GM21619 (cell line): ENCODE data around the gene TRAF2.

Source experiments
- ATAC-seq: cut with Tn5 transposase; IDR thresholded peaks from one replicate; pipeline ENCODE4 v1.9.1; 2021; ENCODE audit not compliant: unreplicated experiment

Gene TRAF2

DNA sequence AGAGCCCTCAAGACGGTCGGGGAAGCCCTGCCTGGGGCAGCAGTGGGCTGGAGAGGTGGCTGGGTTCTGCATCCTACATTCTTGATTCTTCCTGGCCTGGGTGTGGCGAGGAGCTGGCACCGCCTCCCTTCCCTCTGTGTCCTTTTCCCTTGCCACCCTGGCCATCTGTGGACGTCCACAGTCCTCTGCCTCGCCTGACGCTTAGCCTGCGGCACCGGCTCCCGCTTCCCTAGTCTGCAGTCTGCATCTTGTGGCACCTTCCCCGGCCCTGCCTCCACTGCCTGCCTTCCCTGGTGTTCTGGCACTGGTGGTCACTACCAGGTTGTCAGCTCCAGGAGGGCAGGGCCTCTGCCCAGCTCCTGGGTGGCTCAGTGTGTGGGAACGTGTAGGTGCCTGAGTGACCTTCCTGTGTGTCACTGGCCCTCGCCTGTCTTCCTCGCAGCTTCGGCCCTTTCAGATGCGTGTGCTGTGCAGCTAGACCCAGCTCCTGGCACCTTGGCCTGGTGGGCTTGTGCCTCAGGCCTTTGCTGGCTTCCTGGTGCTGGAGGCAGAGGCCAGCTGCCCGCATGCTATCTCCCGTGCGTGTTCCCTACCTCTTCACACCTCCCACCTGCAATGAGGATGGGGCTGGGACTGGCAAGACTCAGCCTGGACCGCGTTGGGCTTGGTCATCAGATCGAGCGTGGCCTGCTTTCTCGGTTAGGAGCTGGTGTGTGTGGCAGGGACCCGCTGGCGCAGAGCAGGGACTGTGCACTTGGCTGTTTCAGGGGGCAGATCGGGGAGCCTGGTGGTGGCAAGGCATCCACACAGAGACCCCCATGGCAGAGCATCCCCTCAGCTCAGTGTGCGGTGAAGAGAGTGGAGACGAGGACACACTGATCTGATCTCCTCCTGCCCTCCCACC is 20.9 kb downstream of the TRAF2 start:
- ATAC-seq = no peak

DNA sequence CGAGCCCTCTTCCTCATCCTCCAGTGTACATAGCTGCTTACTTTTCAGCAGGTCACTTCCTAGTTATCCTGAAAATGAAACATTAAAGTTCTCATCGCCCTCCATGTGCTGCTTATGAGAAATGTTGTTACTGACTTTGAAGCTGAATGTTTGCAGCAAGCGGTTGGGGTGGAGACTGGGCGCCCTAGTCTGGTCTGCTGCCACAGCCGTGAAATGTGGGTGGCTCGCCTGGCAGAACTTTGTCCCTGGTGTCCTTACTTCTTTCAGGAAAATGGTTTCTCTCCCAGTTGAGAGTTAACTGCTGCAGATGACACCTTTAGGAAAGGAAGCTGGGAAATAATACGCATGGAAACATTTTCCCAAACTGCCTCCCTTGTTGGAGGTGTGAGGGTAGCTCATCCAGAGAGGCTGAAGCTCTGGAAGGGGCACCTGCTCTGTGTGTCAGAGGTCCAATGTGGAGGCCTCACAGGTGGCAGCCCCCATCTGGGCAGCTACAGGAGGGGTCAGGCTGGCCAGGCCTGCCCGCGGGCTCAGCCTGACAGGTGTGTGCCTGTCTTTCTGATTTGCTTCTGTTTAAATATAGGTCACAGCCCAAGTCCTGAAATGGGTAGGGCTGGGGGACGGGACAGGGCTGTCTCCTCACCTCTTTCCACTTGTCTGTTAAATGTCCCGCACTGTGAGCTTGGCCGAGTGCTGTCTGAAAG is 24.0 kb downstream of the TRAF2 start:
- ATAC-seq = no peak

DNA sequence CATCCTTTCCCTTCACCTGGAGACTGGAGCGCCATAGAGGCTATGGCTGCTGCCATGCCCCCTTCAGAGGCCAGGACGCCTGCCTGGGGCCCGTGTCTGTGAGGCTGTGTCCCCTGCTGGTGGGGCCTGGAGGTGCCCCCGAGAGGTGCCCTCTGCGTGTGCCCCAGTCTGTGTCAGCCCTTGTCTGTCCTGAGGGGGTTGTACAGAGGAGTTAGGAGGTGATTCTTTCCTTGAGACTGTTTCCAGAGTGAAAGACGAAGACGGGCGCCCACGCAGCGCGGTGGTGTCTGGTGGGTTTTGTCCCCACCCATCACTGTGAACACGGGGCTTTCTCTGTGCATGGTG is 24.6 kb downstream of the TRAF2 start:
- no peak for ATAC-seq

DNA sequence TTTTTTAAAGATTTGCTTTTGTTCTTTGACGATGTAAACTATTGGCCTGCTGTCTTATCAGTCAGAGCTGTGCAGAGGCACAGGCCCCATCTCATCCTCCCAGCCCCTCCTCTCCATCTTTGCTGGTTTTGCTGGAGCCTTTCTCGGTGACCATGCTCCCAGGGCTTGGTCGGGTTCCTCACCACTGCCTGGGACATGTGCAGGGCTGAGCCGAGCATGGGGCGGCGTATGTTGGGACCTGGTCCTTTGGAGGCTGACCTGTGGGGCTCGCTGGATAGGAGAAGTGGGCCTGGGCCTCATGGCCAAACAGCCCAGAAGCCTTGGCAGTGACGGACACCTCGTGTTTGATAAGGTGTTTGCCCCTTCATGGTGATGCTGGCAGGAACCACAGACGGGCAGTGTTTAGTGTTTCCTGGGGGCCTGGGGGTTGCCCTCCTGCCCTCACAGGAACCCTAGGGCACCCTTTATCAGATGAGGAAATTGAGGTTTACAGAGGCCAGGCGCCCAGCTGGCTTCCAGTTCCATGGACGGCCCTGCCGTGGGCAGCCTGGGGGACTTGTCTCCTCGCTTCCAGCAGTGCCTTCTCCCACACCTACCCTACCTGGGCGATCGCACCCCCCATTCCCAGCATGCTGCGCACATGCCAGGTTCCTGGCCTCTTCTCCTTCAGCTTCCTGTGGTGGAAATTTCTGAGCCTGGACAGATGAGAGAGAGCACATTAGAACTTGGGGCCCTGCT is 27.6 kb downstream of the TRAF2 start:
- ATAC-seq = no peak

DNA sequence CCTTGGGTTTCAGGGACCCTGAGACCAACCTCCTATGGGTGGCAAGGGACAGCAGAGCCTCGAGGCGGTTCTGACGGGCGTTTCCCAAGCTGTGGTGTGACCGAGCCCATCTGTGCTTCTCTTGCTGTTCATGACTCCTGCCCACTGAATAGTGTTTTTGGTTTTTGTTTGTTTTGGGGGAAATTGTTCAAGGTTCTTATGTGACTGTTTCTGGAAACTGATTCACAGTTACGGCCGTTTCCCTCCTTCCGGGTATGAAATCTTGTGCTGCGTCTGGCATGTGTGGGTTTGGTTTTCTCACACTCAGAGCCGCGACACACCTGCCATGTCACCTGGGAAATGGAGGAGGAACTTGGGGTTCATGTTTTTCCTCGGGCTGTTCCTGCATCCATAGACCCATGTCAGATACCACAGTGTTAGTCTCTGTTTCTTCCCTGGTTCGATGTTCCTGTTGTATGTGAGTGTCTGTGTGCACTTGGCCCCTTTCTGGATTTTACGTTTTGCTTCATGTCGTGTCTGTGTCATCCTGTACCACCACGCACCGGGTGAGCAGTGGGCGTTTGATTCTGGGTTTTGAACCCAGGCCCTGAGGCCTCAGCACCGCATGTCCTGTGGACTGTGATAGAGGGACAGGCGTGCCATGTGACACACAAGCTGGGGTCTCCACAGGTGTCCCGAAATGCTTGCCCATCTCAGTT is 29.5 kb downstream of the TRAF2 start:
- ATAC-seq = no peak

DNA sequence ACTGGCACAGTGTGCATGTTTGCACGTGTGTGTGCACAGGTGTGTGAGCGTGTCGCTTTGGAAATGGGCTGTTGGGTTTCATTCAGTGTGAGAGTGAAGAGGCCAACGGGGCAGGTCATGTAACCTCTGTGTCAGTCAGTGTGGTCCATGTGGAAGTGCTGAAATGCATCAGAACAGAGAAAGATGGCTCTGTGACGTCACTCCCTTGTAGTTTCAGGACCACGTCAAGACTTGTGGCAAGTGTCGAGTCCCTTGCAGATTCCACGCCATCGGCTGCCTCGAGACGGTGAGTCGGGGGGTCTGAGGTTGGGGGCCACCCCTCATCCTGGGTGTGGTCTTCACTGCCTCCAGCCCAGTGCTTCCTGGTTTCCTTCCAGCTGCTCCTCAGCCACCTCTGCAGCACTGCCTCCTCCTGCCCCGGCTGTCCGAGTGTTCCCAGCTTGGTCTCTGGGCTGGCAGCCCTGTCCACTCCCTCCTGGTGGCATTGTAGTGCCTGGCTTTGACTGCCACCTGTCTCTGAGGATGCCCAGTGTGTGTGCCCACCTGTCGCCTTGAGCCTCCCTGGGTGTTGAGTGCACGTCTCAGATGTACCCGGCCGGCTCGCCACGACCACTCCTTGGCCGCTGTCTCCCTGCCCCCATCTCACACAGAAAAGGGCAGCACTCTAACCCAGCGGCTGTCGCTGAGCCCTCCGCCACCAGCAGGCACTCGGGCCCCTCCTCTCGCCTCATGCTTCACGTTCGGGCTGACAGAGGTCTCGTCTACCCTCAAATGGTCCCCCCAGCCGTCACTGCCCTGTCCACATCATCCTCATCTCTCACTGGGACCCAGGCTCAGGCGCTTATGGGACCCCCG is 30.2 kb downstream of the TRAF2 start:
- ATAC-seq = no peak

DNA sequence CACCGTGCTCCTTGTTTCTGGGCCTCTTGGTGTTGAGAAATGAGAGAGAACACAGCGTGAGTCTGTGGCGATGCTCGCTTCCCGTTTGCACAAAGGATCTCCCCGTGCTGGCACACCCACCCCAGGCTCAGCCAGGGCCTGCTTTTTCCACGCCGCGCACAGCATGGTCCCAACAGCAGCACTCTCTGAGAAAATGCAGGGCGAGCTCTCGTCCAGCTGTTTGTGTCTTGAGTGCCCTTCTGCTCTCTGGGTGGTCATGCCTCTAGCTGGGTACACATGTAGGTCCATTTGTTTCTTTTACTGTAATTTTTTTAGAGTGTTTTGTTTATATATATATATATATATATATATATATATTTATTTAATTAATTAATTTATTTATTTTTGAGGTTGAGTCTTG is 31.6 kb downstream of the TRAF2 start:
- no peak for ATAC-seq

DNA sequence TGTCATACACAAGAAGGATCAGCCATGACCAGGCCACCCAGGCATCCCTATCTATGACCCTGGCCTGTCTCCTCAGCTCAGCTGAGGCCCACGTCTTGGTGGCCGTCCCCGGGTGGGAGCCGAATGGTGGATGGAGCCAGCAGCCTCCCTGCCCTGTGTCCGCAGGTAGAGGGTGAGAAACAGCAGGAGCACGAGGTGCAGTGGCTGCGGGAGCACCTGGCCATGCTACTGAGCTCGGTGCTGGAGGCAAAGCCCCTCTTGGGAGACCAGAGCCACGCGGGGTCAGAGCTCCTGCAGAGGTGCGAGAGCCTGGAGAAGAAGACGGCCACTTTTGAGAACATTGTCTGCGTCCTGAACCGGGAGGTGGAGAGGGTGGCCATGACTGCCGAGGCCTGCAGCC is 33.8 kb downstream of the TRAF2 start:
- ATAC-seq = no peak

DNA sequence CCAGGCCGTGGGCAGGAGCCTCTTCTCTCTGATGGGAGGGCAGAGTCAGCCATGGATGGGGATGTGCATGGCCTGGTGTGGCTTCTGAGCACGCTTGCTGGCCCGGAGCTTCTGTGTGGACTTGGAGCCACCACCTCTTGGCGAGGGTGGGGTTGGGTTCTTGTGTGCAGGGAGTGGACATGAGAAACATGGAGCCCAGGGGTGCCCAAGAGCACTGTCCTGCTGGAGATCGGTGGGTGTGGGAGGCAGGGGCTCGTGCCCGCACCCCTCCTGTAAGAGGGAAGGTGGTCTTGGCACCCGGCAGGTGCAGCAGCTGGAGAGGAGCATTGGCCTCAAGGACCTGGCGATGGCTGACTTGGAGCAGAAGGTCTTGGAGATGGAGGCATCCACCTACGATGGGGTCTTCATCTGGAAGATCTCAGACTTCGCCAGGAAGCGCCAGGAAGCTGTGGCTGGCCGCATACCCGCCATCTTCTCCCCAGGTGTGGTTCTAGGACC is 34.5 kb downstream of the TRAF2 start:
- no peak for ATAC-seq

DNA sequence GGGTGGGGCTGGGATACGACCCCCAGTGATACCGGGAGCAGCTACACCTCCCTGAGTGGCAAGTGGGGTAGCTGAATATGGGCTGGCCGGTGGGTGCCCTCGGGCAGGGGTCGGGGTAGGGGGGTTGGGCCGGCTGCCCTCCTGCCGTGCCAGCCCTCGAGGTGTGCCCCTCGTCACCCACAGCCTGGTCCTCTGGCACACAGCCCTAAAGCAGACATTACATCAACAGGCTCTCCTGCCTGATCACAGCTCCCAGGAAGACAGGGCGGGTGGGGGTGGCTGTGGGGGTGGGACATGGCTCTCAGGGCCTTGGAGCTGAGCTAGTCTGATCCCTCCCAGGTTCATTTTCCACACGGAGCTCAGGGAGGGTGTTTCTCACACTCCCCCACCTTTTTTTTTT is 35.0 kb downstream of the TRAF2 start:
- ATAC-seq = no peak

DNA sequence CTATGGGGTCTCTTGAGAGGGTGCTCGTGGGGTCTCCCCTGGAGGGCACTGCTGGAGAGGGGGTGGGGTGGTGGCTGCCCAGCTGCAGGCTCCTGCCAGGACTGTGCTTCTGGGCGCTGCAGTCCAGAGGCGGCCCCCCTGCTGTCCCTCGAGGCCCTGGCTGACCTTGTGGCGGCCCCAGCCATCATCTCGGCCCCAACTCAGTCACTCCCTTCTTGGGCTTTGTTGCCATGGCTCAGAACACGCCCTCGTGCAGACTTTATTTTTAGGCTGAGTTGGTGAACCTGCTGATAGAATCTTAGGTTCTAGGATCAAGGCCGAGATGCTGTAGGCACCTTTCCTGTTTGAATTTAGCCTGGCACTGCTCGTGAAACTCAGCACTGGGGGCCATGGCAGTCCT is 35.4 kb downstream of the TRAF2 start:
- no peak for ATAC-seq

DNA sequence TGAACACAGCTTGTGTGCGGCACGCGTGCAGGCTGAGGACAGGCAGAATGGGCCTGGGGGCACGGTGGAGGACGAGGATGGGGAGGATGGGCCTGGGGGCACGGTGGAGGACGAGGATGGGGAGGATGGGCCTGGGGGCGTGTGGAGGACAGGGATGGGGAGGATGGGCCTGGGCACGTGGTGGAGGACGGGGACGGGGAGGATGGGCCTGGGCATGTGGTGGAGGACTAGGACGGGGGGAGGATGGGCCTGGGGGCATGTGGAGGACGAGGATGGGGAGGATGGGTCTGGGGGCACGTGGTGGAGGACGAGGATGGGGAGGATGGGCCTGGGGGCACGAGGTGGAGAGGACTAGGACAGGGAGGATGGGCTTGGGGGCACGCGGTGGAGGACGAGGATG is 36.2 kb downstream of the TRAF2 start:
- ATAC-seq = no peak

DNA sequence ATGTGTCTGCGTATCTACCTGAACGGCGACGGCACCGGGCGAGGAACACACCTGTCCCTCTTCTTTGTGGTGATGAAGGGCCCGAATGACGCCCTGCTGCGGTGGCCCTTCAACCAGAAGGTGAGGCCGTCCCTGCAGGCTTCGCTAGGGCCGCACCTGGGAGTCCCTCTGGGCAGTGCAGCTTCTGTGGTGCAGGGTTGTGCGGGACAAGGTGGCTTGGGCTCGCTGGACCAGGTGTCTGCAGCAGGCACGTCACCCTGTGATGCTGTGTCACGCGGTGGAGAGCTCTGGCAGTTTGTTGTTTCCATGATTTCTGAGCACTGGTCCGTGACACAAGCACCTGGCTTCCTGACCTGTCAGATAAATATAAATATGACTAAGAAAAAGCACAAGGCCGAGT is 37.6 kb downstream of the TRAF2 start:
- no peak for ATAC-seq

DNA sequence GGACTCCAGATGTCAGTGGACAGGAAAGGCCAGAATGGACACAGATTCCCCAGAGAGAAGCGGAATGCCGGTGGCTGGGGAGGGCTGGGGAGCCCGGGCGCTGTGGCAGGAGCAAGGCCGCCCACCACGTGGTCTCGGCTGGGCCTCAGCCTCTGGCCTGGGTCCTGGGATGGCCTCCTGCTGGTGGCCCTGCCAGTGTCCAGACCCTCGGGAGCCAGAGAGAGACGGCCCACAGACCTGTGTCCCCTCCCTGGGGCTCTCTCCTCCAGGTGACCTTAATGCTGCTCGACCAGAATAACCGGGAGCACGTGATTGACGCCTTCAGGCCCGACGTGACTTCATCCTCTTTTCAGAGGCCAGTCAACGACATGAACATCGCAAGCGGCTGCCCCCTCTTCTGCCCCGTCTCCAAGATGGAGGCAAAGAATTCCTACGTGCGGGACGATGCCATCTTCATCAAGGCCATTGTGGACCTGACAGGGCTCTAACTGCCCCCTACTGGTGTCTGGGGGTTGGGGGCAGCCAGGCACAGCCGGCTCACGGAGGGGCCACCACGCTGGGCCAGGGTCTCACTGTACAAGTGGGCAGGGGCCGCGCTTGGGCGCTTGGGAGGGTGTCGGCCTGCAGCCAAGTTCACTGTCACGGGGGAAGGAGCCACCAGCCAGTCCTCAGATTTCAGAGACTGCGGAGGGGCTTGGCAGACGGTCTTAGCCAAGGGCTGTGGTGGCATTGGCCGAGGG is 39.3 kb downstream of the TRAF2 start:
- no peak for ATAC-seq

DNA sequence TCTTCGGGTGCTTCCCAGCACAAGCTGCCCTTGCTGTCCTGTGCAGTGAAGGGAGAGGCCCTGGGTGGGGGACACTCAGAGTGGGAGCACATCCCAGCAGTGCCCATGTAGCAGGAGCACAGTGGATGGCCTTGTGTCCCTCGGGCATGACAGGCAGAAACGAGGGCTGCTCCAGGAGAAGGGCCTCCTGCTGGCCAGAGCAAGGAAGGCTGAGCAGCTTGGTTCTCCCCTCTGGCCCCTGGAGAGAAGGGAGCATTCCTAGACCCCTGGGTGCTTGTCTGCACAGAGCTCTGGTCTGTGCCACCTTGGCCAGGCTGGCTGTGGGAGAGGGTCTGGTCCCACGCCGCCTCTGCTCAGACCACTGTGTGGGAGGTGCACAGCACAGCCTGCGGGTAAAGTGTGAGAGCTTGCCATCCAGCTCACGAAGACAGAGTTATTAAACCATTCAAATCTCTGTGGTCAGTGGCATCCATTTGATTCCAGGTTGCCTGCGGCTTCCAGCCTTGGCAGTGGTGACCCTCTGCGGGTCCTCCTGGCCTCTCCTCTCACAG is 39.9 kb downstream of the TRAF2 start:
- no peak for ATAC-seq

DNA sequence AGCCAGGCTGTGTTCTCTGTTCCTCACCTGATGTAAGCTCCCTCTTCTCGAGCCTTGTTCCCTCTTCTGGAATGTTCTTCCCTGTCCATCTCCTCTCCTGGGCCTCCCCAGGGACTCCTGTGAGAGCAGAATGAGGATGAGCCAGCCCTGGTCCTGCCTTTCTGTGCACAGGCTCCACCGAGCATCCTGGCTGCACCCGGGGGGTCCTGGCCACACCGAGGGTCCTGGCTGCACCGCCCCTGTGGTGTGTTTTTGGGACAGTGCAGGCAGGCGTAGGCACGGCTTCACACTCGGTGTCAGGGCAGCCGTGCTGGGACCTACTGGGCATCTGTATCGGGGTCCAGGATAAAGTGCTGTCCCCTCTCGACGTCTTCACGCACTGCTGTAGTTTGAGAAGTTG is 40.4 kb downstream of the TRAF2 start:
- no peak for ATAC-seq

DNA sequence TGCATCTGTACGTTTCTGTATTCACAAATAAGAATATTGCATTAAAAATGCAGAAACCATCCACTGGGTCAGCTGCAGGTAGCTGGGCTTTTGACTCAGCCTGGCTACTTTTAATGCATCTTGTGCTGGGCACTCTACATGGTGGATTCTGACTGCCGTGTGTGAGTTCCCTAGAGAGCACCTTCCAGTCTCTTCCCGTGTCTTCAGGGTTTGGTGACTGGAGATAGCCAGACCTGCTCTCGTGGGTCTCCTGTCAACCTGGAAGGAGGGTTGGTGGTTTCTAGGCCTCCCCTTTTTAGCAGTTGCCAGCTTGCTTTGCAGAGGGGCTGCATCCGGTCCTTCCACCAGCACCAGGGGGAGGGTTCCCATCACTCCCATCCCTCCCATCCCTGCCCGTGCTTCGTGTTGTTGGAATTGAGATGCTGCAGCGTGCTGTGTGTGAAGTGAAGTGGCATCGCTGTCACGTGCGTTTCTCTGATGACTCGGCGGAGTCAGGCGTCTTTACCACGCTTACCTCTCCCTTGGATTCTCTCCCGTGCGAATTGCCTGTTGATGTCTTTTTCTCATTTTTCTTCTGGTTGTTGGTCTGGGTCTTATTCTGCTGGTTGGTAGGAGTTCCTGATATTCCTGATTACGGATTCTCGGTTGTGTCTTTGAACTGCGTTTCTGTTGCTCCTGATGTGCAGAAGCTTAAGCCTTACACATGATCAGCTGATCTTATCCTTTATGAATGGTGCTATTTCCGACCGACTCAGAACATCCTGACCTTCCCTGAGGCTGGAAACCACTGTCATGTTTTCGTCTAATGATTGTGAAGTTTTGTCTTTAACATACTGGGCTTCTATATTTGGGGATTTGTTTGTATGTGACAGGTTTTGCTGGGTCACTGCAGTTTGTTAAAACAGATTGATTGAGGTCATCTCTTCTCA is 41.3 kb downstream of the TRAF2 start:
- no peak for ATAC-seq

DNA sequence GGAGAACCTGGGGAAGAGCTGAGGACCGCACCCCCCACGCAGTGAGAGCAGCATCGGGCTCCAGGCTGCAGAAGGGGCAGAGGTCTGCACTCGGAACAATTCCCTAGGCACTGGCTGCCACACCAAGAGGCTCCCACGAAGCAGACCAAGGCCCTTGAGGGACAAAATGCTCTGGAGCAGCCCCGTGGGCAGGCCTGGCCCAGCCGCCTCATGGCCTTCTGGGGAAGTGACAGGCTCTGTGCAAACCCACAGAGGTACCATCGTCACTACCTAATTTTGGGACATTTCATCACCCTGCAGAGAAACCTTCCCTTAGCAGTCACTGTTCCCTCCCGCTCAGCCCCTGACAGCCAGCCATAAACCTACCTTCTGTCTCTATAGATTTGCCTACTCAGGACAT is 42.3 kb downstream of the TRAF2 start:
- ATAC-seq = no peak
